Measurements from ENCODE around the gene CNTNAP4.

DNA sequence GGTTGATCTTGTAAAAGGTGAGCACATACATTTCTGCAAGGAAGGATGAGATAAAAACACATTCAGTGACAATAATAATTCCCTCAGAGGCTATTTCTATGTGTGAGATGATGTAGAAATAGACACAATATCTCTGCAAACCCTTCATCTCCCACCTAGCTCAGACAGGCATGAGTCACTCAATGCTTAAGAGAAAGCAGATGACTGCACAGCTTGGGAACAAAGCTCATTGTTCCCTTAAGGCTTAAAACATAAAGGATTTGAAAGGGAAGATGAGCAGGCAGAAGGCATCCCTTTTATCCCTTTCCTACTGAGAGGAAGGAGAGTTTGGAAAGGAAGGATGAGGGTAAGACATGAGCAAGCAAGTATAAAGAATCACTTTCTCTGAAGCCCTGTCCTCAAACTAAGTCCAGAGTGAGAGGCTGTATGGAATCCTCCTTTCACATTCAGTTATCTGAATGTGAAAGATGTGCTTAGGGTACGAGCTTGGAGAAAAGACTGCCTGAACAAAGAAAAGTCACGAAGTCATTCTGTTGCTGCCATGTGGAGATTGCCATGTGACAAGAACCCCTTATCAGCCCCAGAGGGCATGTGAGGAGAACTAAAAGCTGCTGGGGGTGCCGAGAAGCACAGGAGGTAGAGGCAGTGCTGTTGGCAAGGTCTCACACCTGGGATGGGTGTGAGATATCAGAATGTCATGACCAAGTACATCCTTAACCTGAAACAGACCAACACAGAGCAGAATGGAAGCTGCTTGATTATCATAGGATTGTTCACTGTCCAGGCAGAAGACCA is 58.2 kb downstream of the CNTNAP4 start:
- TF ChIP-seq, protein P1, sequence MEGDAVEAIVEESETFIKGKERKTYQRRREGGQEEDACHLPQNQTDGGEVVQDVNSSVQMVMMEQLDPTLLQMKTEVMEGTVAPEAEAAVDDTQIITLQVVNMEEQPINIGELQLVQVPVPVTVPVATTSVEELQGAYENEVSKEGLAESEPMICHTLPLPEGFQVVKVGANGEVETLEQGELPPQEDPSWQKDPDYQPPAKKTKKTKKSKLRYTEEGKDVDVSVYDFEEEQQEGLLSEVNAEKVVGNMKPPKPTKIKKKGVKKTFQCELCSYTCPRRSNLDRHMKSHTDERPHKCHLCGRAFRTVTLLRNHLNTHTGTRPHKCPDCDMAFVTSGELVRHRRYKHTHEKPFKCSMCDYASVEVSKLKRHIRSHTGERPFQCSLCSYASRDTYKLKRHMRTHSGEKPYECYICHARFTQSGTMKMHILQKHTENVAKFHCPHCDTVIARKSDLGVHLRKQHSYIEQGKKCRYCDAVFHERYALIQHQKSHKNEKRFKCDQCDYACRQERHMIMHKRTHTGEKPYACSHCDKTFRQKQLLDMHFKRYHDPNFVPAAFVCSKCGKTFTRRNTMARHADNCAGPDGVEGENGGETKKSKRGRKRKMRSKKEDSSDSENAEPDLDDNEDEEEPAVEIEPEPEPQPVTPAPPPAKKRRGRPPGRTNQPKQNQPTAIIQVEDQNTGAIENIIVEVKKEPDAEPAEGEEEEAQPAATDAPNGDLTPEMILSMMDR (IDR thresholded peaks at IDR 0.05), result no peak
- no peak for TF ChIP-seq POLR2AphosphoS5 (IDR thresholded peaks at IDR 0.05)

Data from prostate gland (tissue), 2 donors.